SK-N-SH (cell line): ENCODE data around the gene B3GNT4. TPM values are rescaled to one million over a fixed set of nuclear protein-coding genes. Genes with fewer than 3 reads are reported as not detected.

ENCODE experiments used
- CTCF ChIA-PET: fragments of 300-600, 350-600 bp; formaldehyde crosslinking; extraction: SDS; loops from one replicate; lab custom pipeline; 2021; lab: Yijun Ruan, JAX
- POLR2A ChIA-PET: fragments of 350-600 bp; sonication (Branson Sonifier 250); formaldehyde crosslinking; extraction: SDS; loops from one replicate; lab custom pipeline; 2020; ENCODE audit warnings: antibody characterized with exemption, inconsistent platforms; lab: Yijun Ruan, JAX
- DNase-seq: peaks from one replicate; pipeline ENCODE4 v3.0.0; 2012
- H2AFZ ChIP-seq: fragments of 200-600 bp; sonication (generic); 2 replicates; pipeline ENCODE4 v1.8.1; 2016; ENCODE audit warnings: antibody characterized with exemption, mild to moderate bottlenecking, low read depth
- H3F3A ChIP-seq: fragments of 200-600 bp; sonication (generic); replicated peaks from 2 replicates; pipeline ENCODE3; 2016; ENCODE audit warnings: antibody characterized with exemption, mild to moderate bottlenecking; ENCODE audit not compliant: insufficient read depth
- H3K27ac ChIP-seq, 2 experiments: fragments of 200-500 bp in 1 of 2; fragments of 200-600 bp in 1 of 2; sonication (Bioruptor generic) in 1 of 2; sonication (generic), shearing (Covaris generic) in 1 of 2; 2 replicates each; pipeline versions ENCODE4 v1.5.1 to v1.6.1; 2014 to 2016; ENCODE audit warnings: low read depth in 2 of 2, inconsistent platforms in 1 of 2, low read length in 1 of 2, mild to moderate bottlenecking in 1 of 2, mixed read lengths in 1 of 2
- H3K27me3 ChIP-seq: fragments of 200-600 bp; sonication (generic), shearing (Covaris generic); 2 replicates; pipeline ENCODE4 v1.6.1; 2016; ENCODE audit warnings: mixed run types; ENCODE audit not compliant: insufficient read depth
- H3K36me3 ChIP-seq, 2 experiments: fragments of 200-500 bp in 1 of 2; fragments of 200-600 bp in 1 of 2; sonication (Bioruptor generic) in 1 of 2; sonication (generic) in 1 of 2; replicated peaks in 1 of 2; 2 replicates each; pipeline versions ENCODE3 to v1.5.1; 2014 to 2016; ENCODE audit warnings: low read length in 1 of 2, mild to moderate bottlenecking in 1 of 2; ENCODE audit not compliant: insufficient read depth in 2 of 2, control insufficient read depth in 1 of 2
- H3K4me1 ChIP-seq, 2 experiments: fragments of 200-500 bp in 1 of 2; fragments of 200-600 bp in 1 of 2; sonication (Bioruptor generic) in 1 of 2; sonication (generic), shearing (Covaris generic) in 1 of 2; 2 replicates each; pipeline versions ENCODE4 v1.5.1 to v1.6.1; 2014 to 2016; ENCODE audit warnings: low read depth in 1 of 2, low read length in 1 of 2, mixed run types in 1 of 2; ENCODE audit not compliant: insufficient read depth in 2 of 2, control insufficient read depth in 1 of 2
- H3K4me2 ChIP-seq: fragments of 200-600 bp; sonication (generic), shearing (Covaris generic); 2 replicates; pipeline ENCODE4 v1.6.1; 2017; ENCODE audit warnings: mixed run types
- H3K4me3 ChIP-seq, 2 experiments: fragments of 200-500 bp in 1 of 2; fragments of 200-600 bp in 1 of 2; sonication (Bioruptor generic) in 1 of 2; sonication (generic), shearing (Covaris generic) in 1 of 2; 2 replicates each; pipeline versions ENCODE4 v1.5.1 to v1.8.1; 2014 to 2016; ENCODE audit warnings: low read depth in 2 of 2, inconsistent platforms in 1 of 2, low read length in 1 of 2, mild to moderate bottlenecking in 1 of 2, mixed read lengths in 1 of 2, moderate library complexity in 1 of 2
- H3K79me2 ChIP-seq: fragments of 200-600 bp; sonication (generic); 2 replicates; pipeline ENCODE4 v1.8.1; 2017; ENCODE audit warnings: mild to moderate bottlenecking; ENCODE audit not compliant: insufficient read depth
- H3K9ac ChIP-seq: fragments of 200-600 bp; sonication (generic); 2 replicates; pipeline ENCODE4 v1.6.1; 2017; ENCODE audit warnings: mixed run types
- H3K9me2 ChIP-seq: fragments of 200-600 bp; sonication (generic); 2 replicates; pipeline ENCODE4 v1.6.1; 2017; ENCODE audit warnings: mixed run types
- H3K9me3 ChIP-seq: fragments of 200-600 bp; sonication (generic); 2 replicates; pipeline ENCODE4 v1.6.1; 2017; ENCODE audit warnings: mixed run types, mild to moderate bottlenecking, moderate library complexity
- H4K20me1 ChIP-seq: fragments of 200-600 bp; sonication (generic); 2 replicates; pipeline ENCODE4 v1.6.1; 2017; ENCODE audit warnings: mild to moderate bottlenecking, mixed run types; ENCODE audit not compliant: insufficient read depth
- CHD2 ChIP-seq: fragments of 150-350 bp; IDR thresholded peaks from 2 replicates; pipeline ENCODE4 v1.6.1; 2018; ENCODE audit warnings: low read length; ENCODE audit not compliant: partially characterized antibody
- GATA2 ChIP-seq: sonication (generic); formaldehyde crosslinking; IDR thresholded peaks from 2 replicates; pipeline ENCODE4 v1.5.0; 2020; ENCODE audit warnings: mild to moderate bottlenecking, missing genetic modification reagents
- JUND ChIP-seq: IDR thresholded peaks from 2 replicates; pipeline ENCODE4 v1.4.0; 2012
- RCOR1 ChIP-seq: fragments of 150-350 bp; IDR thresholded peaks from 2 replicates; pipeline ENCODE4 v1.6.1; 2017; ENCODE audit warnings: antibody characterized with exemption, low read length
- RXRA ChIP-seq: IDR thresholded peaks from 2 replicates; pipeline ENCODE4 v1.4.0; 2012; ENCODE audit warnings: low read depth, mild to moderate bottlenecking, borderline replicate concordance
- TCF12 ChIP-seq: IDR thresholded peaks from 2 replicates; pipeline ENCODE4 v1.4.0; 2012
- YY1 ChIP-seq: IDR thresholded peaks from 2 replicates; pipeline ENCODE4 v1.4.0; 2012; ENCODE audit warnings: low read depth, mild to moderate bottlenecking
- WGBS: methylation state at CpG from one replicate; pipeline ENCODE4 v1.1.6; 2017; ENCODE audit warnings: low lambda C conversion rate; 5-methylcytosine and 5-hydroxymethylcytosine counted together
- polyA plus RNA-seq, 3 experiments: library from polyadenylated mRNA; depleted of rRNA; stranded (reverse); fragments of >200 nt; gene quantifications; 2 replicates each; pipeline ENCODE4 v1.2.3, GENCODE V29; 2012
- TF ChIP-seq, protein P1 (sequence below): IDR thresholded peaks from 2 replicates; pipeline ENCODE4 v1.6.1; 2012; ENCODE audit warnings: mild to moderate bottlenecking, low read depth, low read length, moderate library complexity

The B3GNT4 gene
- polyA plus RNA-seq, 1 of the 3 experiments (the other 2 are of a cell fraction): 0.81 TPM

DNA sequence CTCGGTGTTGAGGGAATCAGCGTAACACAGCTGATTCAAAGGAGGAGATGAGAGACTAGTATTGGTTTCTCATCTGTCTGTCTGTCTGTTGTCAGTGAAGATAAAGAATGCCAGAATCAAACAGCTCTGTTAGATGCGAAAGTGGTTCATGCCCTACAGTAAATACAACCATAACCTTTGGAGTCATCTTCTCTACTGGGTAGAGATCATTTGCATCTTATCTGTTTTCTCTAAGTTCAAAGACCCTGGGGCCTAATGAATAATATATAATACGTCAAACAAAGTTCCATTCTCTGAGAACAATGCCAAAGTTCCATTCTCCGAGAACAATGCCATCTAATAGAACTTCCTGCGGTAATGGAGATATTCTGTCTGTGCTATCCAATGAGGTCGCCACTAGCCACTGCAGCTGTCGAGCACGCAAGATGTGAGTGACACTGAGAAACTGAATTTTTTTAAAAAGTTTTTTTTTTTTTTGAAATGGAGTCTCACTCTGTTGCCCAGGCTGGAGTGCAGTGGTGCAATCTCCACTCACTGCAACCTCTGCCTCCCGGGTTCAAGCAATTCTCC lies 36.1 kb upstream of the B3GNT4 start (continued):
- TF ChIP-seq, protein P1, sequence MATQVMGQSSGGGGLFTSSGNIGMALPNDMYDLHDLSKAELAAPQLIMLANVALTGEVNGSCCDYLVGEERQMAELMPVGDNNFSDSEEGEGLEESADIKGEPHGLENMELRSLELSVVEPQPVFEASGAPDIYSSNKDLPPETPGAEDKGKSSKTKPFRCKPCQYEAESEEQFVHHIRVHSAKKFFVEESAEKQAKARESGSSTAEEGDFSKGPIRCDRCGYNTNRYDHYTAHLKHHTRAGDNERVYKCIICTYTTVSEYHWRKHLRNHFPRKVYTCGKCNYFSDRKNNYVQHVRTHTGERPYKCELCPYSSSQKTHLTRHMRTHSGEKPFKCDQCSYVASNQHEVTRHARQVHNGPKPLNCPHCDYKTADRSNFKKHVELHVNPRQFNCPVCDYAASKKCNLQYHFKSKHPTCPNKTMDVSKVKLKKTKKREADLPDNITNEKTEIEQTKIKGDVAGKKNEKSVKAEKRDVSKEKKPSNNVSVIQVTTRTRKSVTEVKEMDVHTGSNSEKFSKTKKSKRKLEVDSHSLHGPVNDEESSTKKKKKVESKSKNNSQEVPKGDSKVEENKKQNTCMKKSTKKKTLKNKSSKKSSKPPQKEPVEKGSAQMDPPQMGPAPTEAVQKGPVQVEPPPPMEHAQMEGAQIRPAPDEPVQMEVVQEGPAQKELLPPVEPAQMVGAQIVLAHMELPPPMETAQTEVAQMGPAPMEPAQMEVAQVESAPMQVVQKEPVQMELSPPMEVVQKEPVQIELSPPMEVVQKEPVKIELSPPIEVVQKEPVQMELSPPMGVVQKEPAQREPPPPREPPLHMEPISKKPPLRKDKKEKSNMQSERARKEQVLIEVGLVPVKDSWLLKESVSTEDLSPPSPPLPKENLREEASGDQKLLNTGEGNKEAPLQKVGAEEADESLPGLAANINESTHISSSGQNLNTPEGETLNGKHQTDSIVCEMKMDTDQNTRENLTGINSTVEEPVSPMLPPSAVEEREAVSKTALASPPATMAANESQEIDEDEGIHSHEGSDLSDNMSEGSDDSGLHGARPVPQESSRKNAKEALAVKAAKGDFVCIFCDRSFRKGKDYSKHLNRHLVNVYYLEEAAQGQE: no peak
- TF ChIP-seq RCOR1 (no peak), RXRA (no peak)
- TF ChIP-seq, all 33 proteins: peak for 0

DNA sequence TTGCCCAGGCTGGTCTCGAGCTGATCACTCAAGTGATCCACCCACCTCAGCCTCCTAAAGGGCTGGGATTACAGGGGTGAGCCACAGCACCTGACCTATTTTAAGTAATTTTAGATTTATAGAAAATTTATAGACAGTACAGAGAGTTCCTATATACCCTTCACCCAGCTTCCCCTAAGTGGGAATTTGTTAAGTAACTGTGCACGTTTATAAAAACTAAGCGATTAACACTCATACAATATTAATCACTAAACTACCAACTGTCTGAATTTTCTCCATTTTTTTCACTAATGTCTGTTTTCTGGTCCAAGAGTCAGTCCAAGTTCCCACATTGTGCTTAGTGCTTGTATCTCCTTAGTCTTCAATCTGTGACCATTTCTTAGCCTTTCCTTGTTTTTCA lies 35.0 kb upstream of the B3GNT4 start:
- DNase-seq: no peak
- Histone ChIP-seq H4K20me1 (no peaks in the 10 kb centered on the region), H3K27ac (no peak overlapping the region), H3K9me3 (no peaks in the 10 kb centered on the region), H3K4me3 (no peak overlapping the region), H3K9ac (no peak overlapping the region), H3F3A (no peaks in the 10 kb centered on the region), H3K36me3 (no peaks in the 10 kb centered on the region), H3K27me3 (no peaks in the 10 kb centered on the region), H2AFZ (no peak overlapping the region), H3K79me2 (no peaks in the 10 kb centered on the region), H3K4me2 (no peak overlapping the region), H3K9me2 (no peaks in the 10 kb centered on the region), H3K4me1 (no peaks in the 10 kb centered on the region)
- TF ChIP-seq GATA2 (CRISPR knock-in tag) (no peak), YY1 (no peak), TCF12 (no peak)
- ChIA-PET POLR2A (no interaction called here), CTCF (interaction anchor here (0.8 to 1.2 kb wide), 2 partner anchors 22 to 114 kb away, joined by 3 read pairs; no protein-coding TSS in a partner anchor)
- WGBS: 96% methylated on average over 3 of the region's 3 CpGs

DNA sequence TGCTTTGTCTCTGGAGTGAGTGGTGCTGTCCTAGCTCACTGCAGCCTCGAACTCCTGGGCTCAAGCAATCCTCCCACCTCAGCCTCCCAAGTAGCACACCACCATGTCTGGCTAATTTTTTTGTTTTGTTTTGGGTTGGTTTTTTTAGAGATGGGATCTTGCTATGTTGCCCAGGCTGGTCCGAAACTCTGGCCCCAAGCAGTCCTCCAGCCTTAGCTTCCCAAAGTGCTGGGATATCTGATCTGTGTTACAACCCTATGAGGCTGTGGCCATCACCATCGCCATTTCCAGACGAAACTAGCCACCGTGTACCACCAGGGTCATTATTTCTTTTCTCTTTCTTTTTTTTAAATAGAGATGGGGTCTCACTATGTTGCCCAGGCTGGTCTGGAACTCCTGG lies 32.1 kb upstream of the B3GNT4 start:
- CTCF ChIA-PET: no interaction called here
- Histone ChIP-seq H2AFZ (no peak overlapping the region), H3K4me3 (no peak overlapping the region)

More for the DNA sequence above, 32.1 kb upstream of the B3GNT4 start:
- TF ChIP-seq CHD2 (no peak), JUND (no peak)
- no peaks in the 10 kb centered on the region for H3K79me2 ChIP-seq
- no peaks in the 10 kb centered on the region for H3K27me3 ChIP-seq
- no peaks in the 10 kb centered on the region for H3K36me3 ChIP-seq
- H3K9me2 ChIP-seq: no peaks in the 10 kb centered on the region
- H3K9ac ChIP-seq: no peak overlapping the region
- WGBS: 61% methylated on average over 5 of the region's 5 CpGs
- H3K4me2 ChIP-seq: no peak overlapping the region
- H3K9me3 ChIP-seq: no peaks in the 10 kb centered on the region
- no peaks in the 10 kb centered on the region for H3K4me1 ChIP-seq
- no peaks in the 10 kb centered on the region for H3F3A ChIP-seq
- no peak overlapping the region for H3K27ac ChIP-seq
- H4K20me1 ChIP-seq: no peaks in the 10 kb centered on the region
- no peak for DNase-seq
- POLR2A ChIA-PET: no interaction called here
